CD4-positive, alpha-beta T cell treated with Interleukin-17A for 4 hours (primary cell): Measurements from ENCODE around the gene KLF13.
A peak's percentile ranks its signal among the peaks of the same experiment; 100 is the strongest.

Experiments
- DNase-seq: peaks from one replicate; pipeline ENCODE4 v3.0.0-alpha.2; 2020; ENCODE audit warnings: mixed read lengths

The KLF13 gene

DNA sequence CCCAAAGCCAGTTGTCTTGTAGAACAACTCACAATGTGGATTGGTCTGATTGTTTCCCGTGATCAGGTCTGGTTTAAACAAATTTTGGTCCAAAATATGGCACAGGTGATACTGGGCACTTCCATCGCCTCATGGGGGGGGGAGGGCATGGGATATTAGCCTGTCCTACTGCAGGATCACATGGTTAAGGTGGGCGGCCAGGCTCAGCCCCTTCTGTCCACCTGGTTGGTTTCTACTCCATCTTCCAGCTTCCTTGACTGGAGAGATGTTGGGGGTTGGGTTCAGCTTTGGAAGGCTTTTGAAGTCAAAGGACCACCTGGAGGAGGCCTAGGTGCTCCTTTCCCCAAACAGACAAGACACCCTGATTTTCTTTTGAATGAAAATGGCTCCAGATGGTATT is 7.2 kb downstream of the KLF13 start:
- no peak for DNase-seq

DNA sequence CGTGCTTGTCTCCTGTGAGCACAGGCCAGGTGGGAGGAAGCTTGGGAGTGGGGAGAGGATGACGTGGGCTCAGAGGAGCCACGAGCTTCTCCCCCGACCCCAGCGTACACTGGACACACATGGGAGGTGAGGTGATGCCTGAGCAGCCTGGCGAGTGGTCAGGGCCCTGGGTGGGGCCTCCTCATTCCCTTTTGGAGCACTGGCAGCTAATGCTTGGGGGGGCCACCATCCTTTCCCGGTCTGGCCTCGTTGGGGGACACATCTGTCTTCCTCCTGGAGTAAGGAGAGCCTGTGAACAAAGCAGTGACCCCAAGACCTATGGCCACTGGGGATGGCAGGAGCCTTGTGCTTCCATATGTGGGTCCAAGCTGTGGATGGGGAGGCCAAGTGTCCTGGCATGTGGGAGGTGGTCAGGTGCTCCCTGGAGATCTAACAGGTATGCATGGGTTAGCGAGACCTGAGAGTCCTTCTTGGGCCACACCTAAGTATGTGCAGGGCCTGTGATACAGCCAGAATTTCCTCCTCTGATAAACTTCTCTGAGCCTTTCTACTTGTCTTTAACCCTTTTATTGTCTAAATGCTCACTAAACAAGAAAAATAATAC is 9.5 kb downstream of the KLF13 start:
- DNase-seq = no peak

- no peak for DNase-seq
Measured at GRCh38 chr15:31336593-31337295, 10.1 kb downstream of the KLF13 start.

- DNase-seq = no peak
Measured at GRCh38 chr15:31337352-31338031, 10.9 kb downstream of the KLF13 start.

DNA sequence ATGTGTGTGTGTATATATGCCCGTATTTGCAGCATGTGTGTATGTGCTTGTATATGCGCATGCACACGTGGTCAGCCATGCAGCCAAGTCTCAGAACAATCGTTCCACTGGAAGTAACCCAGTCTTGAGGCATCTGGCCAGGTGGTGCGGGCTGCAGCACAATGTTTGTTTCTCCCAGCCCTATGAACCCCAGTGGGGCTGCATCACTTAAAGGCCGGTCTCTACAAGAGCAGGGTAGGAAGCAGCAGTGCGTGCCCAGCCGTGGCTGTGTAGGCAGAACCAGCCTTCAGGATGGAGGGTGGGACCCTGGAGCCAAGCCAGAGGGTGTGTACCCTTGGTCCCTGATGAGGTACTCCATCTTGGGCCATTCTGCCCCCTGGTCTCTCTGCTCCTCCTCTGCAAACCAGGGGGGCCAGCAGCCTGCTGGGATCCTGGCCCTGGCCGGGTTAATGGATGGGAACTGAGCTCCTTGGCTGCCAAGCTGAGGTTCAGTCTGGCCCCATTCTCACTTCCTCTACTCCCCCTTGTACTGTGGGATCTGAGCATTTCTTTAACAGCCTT is 11.8 kb downstream of the KLF13 start:
- no peak for DNase-seq

DNA sequence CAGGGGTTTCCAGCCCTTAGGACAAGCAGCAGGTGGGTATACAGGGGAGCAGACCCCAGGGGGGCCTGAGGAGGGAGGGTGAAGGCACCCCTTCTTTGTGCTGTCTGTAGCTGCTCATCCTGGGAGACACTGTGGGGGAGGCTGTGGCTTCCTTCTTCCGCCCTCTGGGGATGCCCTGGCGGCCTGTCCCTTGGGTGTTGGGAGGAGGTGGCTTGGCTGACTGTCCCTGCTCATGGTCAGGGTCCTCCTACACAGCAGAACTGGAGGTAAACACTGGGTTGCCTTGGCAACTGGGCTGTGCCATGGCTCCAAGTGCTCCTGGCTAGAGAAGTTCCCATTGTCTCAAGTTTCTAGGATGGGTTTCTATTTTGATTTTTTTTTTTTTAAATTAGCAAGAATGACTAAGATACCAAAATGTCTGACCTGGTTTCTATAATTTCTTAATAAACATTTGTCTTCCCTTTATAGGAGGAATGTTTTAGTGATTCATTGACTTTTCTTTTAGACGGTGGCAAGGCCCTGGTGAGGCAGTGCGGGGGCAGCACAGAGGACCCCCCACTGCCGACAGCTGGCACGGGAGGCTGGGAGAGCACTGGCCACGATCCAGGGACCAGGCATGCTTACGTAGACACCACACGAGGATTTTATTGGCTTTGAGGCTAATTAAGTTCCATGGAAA is 12.4 kb downstream of the KLF13 start:
- DNase-seq = no peak

DNA sequence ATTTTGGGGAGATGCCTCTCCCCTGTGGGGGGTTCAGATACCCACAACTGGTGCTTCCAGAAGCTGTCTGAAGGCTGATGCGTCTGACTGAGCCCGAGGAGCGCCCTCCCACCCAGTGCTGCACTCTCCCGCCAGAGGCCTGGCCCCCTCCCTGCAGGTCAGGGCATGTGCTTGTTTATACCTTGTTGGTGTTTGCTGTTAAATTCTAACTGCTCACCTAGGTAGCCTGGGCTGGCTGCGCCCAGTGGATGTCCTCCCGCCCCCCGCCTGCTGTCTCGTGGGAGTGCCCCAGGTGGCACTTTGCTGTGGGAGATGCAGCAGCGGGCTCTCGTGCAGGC is 12.9 kb downstream of the KLF13 start:
- DNase-seq = no peak

- DNase-seq = no peak
Measured at GRCh38 chr15:31340047-31340446, 13.4 kb downstream of the KLF13 start.

DNA sequence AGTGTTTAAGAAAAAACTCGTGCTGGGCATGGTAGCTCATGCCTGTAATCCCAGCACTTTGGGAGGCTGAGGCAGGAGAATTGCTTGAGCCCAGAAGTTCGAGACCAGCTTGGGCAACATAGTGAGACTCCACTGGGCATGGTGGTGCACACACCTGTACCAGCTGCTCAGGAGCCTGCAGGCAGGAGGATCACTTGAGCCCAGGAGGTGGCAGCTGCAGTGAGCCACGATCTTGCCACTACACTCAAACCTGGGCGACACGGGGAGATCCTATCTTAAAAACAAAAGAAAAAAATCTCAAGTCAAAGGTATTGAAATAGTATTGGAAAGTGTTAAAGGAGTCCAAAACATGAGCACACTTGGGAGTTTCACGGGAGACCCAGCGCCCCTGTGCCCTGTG is 14.0 kb downstream of the KLF13 start:
- DNase-seq = no peak

- no peak for DNase-seq
Measured at GRCh38 chr15:31341071-31341470, 14.4 kb downstream of the KLF13 start.

DNA sequence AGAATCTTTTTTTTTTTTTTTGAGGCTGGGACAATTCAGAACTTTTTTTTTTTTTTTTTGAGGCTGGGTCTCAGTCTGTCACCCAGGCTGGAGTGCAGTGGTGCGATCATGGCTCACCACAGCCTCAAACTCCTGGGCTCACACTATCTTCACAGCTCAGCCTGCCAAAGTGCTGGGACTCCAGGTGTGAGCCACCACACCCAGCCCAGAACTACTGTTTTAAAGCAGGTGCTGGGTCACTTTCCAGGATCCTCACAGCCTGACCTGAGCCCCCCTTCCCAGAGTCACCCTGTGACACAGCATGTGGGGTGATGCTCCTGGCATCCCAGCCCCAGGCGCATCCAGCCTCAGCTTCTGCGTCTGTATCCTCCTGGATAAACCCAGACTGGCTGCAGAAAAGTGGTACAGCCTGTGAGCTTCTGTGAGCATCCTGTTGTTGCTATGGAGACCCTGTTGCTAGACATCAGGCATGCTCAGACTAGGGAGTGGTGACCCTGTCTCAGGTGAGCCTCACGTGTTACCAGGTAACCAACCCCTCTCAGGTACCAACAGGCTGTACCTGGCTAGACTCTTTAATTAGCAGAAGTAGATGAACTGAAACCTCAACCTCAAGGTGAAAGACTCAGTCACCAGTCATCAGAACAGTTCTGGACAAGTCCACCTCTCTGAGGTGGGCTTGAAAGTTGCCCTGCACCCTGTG is 15.0 kb downstream of the KLF13 start:
- DNase-seq = no peak

- no peak for DNase-seq
Measured at GRCh38 chr15:31342381-31342780, 15.7 kb downstream of the KLF13 start.

DNA sequence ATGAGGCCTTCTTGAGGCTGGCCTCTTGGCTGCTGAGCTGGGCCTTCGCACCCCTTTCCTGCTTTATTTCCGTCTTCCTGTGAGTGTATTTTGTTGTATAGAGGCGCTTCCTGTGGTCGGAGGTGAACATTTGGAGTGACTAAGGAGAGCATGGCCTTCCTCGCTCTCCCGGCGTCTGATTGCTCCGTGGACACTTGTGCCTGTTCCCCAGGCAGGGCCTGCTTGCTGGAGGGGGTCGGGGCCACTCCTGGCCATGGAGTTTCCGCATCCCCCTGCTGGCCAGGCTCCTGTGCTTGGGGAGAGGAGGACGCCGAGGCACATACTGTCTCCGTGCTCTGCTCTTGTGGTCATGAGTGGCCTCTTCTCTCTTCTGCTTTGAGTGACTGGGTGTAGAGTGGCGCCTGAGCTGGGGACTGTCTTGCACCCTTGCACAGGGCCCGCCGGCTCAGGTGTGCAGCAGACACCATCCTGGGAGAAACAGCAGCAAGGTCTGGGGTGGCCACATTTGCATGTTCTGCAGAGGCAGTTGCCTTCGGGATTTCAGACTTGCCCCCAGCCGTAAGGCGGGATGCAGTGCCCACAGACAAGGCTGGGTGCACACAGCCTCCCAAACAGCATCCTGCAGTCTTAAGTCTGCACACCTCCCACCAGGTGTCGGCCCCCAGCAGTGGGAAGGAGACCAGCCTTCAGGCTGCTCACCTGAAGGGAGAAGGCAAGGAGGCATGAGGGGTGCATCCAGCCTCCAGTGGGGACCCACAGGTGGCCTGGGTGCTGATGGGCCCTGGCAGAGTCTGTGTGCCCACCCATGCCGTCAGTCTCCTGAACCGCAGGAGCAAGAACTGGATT is 16.4 kb downstream of the KLF13 start:
- peak; percentile 54 for DNase-seq

DNA sequence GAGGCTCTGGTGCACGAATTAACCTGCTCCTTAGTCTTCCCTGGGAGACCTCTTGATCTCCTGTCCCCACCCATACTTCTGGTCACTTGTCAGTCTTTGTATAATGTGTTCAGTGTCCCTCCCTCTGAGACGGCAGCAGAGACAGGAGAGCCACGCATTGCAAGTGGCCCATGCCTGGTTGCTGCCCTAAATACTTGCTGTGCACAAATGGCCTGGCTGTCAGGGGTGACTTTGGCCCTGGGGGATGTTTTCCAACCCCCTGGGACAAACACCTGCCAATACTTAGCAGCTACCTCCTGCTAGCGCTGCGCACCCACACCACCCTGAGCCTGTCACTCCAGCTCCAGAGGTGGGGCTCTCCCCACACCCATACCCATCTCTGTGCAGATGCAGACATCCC is 17.2 kb downstream of the KLF13 start:
- DNase-seq = no peak

- DNase-seq = no peak
Measured at GRCh38 chr15:31344266-31344665, 17.6 kb downstream of the KLF13 start.

GRCh38 chr15:31344823-31345605 is 18.4 kb downstream of the KLF13 start:
- DNase-seq = no peak

DNA sequence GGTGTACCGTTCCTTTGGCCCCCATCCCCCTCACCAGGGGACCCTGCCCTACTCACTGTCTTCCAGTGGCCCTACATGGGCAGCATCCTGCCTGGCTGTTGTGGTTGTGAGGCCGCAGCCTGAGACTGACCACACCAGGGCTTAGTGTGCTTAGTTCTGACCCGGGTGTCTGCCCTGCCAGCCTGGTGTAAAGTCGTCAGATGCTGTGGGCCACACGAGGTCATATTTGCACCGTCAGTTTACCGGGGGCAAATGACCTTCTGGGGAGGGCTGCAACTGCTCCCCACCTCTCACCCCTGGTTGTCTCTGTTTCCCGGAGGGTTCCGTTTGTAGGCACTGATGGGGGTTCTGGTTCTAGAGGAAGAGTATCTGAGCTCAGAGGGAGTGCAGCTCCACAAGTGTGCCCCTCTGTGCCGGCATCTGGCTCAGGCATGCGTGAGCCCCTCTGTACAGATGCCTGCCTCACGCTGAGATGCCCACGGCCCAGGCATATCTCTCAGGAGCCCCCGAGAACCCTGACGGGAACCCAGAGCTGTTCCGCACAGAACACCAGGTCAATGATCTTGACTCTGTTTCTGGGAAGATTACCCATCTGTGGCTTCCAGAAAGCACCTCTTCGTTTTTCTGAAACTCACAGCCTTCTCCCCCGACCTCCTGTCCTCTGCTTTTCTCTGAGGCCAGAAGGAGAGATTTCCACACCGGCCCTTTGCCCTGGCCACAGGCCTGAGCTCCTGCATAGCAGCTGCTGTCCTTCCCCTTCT is 19.2 kb downstream of the KLF13 start:
- no peak for DNase-seq

DNA sequence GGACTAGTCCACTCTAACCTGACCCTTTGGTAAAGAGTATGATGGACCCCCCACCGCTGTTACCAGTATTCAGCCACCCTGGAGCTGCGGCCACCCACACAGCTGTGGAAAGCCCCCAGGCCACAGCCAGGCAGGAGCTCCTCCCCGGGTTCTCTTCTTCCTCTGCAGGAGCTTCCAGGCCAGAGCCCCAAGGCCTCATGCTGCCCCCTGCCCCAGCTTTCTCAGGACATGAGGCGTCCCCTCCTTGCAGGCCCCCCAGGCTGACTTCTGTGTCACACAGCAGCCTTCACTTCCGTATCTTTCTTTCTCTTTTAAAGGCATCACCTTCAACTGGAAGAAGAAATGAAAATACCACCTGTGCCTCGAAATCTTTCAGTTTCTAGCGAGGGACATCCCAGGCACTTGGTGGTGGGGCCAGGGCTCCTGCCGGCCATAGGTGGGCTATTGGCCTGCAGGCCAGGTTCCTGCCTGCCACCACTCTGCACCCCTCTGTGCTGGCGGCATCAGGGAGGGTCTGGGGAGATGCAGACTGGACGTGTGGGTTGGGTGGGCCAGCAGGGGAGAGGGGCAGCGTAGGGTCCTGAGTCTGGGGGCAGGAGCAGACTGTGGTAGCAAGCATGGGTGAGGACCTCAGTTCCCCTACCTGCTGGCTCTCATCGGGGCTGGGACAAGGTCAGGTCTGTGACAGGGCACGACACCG is 19.9 kb downstream of the KLF13 start:
- no peak for DNase-seq
